BLaER1 (cell line): Measurements from ENCODE around the gene VIPR2.

Experiments used
- H3K27ac ChIP-seq: shearing (Covaris generic); formaldehyde crosslinking; 2 replicates; pipeline ENCODE4 v1.8.1; 2022
- H3K27me3 ChIP-seq: shearing (Covaris generic); formaldehyde crosslinking; 2 replicates; pipeline ENCODE4 v1.8.1; 2022
- H3K36me3 ChIP-seq: shearing (Covaris generic); formaldehyde crosslinking; 2 replicates; pipeline ENCODE4 v1.8.1; 2022
- H3K4me1 ChIP-seq: shearing (Covaris generic); formaldehyde crosslinking; 2 replicates; pipeline ENCODE4 v1.8.1; 2022
- H3K4me2 ChIP-seq: shearing (Covaris generic); formaldehyde crosslinking; 2 replicates; pipeline ENCODE4 v1.8.1; 2022
- H3K4me3 ChIP-seq: shearing (Covaris generic); formaldehyde crosslinking; 2 replicates; pipeline ENCODE4 v1.8.1; 2022
- H3K9ac ChIP-seq: shearing (Covaris generic); formaldehyde crosslinking; 2 replicates; pipeline ENCODE4 v1.8.1; 2022
- H3K9me3 ChIP-seq: shearing (Covaris generic); formaldehyde crosslinking; 2 replicates; pipeline ENCODE4 v1.8.1; 2022
- H4K20me1 ChIP-seq: shearing (Covaris generic); formaldehyde crosslinking; 2 replicates; pipeline ENCODE4 v1.8.1; 2022
- Cebpa-rat ChIP-seq: shearing (Covaris generic); IDR thresholded peaks from 2 replicates; pipeline ENCODE4 v1.8.1; 2022

Gene VIPR2

DNA sequence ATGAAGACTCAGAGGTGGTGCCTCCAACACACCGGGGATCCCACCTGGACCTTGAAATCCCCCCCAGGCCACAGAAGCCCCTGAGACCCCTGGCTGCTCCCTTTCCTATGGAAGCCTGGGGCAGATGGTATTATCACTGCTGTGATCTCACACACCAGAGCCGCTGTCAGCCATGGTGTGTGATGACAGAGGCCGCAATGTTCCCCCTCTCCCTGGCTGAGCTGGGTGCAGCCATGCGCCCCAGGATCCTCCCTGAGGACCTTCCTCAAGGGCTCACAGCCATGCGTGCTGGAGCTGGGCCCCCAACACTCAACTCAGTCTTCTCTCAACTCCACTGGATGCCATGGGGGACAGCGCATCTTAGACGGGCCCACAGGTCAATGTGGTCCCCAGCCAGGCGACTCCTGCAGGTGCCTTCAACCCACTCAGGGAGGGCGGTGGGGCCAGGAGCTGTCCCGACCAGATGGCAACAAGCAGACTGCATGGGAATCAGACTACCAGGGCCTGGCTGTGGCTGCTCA lies 44.9 kb downstream of the VIPR2 start:
- H3K27ac ChIP-seq, result no peak overlapping the region

DNA sequence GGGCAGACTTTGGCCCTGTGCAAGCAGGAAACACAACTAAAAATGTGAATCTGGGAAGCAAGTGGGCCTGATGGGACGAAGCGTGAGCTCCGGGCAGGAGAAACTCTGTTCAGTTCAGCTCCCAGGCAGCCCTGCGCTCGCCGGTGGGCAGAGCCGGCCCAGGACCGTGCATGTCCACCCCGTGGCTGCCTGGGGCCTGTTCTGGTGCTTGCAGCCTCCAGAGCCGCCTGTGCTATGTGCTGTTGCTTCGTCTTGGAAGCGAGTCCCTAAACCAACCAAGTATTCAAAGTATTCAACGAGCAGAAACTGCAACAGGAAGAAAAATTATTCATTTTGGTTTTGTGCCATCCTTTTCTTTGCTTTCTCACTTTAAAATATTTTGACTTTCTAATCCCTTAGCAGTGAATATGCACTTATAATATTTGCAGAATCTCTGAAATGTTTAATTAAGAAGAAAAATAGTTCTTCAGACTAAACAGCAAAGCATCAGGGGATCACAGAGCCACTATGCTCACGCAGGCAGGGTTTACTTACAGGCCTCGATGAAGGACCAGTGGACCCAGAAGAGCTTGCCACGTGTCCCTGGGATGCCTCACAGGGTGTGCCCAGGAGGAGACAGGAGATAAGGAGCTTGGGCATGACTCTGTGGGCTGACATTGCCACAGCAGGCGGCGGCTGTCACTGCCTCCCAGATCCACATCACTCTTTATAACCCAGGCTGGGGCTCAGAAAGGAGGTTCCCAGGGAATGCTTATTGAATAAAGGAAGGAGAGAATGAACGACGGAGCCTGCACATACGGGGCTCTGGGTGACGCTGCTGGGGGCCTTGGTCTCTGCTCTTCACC lies 45.6 kb downstream of the VIPR2 start:
- no peaks in the 10 kb centered on the region for H3K9me3 ChIP-seq
- peaks cover 9% of the 10 kb centered on the region; the same call in 1 of the 2 replicates for H3K27me3 ChIP-seq
- no peak overlapping the region for H3K4me3 ChIP-seq
- peak overlapping the region; percentile 87; the same call in 1 of the 2 replicates for H3K27ac ChIP-seq
- H3K4me2 ChIP-seq, result peak overlapping the region; percentile 90
- H3K36me3 ChIP-seq, result no peaks in the 10 kb centered on the region
- H3K4me1 ChIP-seq, result peaks cover 88% of the 10 kb centered on the region
- 0 out of 2 replicates have a peak overlapping the region, but pooled peaks have one; percentile 13 for H3K9ac ChIP-seq
- no peak for TF ChIP-seq Cebpa-rat
- H4K20me1 ChIP-seq, result no peaks in the 10 kb centered on the region

More for the DNA sequence above, 44.9 kb downstream of the VIPR2 start:
- no peak for TF ChIP-seq Cebpa-rat
- Histone ChIP-seq H4K20me1 (no peaks in the 10 kb centered on the region), H3K9me3 (no peaks in the 10 kb centered on the region), H3K36me3 (no peaks in the 10 kb centered on the region), H3K4me3 (no peak overlapping the region), H3K4me2 (peak overlapping the region; percentile 90), H3K27me3 (peaks cover 9% of the 10 kb centered on the region; the same call in 1 of the 2 replicates), H3K9ac (no peak overlapping the region), H3K4me1 (peaks cover 80% of the 10 kb centered on the region)

DNA sequence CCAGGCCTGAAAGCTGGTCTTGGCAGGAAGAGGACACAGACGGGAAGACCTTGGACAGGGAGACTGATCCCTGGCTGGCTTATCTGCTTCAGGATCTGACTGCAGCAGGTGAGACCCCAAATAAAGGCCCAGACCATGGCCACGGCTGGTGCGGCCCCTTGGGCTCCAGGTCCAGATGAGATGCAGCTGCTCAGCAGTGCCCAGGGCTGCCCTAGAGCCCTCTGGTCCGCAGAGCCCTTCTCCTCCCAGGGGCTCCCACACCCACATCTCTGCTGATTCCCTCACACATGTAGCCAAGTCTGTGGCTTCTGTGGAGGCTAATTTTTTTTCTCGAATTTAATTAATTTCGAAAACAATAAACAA lies 46.3 kb downstream of the VIPR2 start:
- TF ChIP-seq Cebpa-rat, result no peak
- H3K9me3 ChIP-seq, result no peaks in the 10 kb centered on the region
- peak overlapping the region; percentile 90 for H3K4me2 ChIP-seq
- no peak overlapping the region for H3K9ac ChIP-seq
- H3K4me1 ChIP-seq, result peaks cover 90% of the 10 kb centered on the region
- no peak overlapping the region for H3K4me3 ChIP-seq
- H3K36me3 ChIP-seq, result no peaks in the 10 kb centered on the region
- no peaks in the 10 kb centered on the region for H4K20me1 ChIP-seq
- H3K27me3 ChIP-seq, result peaks cover 9% of the 10 kb centered on the region; the same call in 1 of the 2 replicates
- peak overlapping the region; percentile 87 for H3K27ac ChIP-seq

GRCh38 chr7:159097661-159098423 lies 46.8 kb downstream of the VIPR2 start:
- no peaks in the 10 kb centered on the region for H3K9me3 ChIP-seq
- 0 out of 2 replicates have a peak overlapping the region, but pooled peaks have one; percentile 31 for H3K4me3 ChIP-seq
- no peak for TF ChIP-seq Cebpa-rat
- peak overlapping the region; percentile 67; the same call in 1 of the 2 replicates for H3K9ac ChIP-seq
- peak overlapping the region; percentile 87 for H3K27ac ChIP-seq
- peak overlapping the region; percentile 90 for H3K4me2 ChIP-seq
- peaks cover 90% of the 10 kb centered on the region for H3K4me1 ChIP-seq
- H4K20me1 ChIP-seq, result no peaks in the 10 kb centered on the region
- H3K27me3 ChIP-seq, result peaks cover 9% of the 10 kb centered on the region; the same call in 1 of the 2 replicates
- no peaks in the 10 kb centered on the region for H3K36me3 ChIP-seq

DNA sequence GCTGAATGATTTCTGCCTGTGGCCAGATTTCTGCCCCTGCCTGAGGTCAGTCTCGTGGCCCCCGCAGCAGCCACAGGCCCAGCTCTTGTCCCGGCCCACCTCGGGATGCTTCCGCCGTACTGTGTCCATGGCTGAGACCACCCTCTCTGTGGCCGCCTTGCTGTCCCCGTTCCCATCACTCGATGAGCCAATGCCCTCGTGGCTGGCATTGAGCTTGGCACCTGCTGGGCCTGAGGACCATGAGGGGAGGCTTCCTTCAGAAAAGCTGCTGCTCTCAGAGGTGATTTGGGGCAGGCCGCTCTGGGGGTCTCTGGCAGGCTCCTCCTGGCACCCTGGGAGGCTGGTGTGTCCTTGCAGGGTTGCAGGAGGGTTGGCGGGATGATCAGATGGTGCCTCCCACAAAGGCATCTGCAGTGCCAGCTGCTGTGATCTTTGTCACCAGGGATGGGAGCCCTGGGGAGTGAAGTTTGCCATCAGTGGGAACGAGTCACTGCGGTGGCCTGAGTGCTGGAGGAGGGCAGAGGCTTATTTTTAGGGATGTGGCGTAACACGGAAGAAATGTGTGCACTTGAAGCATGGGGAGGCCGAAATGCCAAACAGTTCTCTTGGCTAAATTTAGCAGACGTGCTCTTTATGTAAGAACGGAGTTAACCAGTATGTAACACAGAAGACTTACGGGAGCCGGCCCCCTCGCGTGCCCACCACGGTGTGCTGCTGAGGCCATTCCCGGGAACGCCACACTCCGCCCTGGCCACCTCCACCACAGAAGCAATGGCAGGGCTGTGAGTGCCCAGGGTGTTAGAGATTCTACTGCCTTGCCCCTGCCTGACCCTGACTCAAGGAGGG lies 47.7 kb downstream of the VIPR2 start:
- H3K27me3 ChIP-seq, result peaks cover 9% of the 10 kb centered on the region; the same call in 1 of the 2 replicates

DNA sequence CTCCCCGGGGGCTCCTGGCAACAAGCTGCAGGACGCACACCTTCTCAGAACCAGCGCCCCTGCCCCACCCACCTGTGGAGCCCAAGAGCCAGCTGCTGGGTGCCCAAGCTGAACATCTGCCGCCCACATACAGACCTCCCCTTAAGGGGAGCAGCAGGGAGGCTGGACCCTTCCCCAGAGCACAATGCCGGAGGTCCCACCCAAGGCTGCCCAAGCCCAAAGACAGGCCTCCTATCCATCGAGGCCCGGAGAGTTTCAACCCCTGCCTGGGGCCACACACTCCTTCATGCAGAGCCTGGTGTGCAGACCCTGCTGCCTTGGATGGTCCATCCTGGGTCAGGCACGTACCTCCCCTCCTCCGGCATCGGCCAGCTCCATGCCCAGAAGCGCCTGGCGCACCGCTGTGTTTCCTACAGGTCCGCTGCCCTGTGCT lies 48.7 kb downstream of the VIPR2 start:
- H3K9me3 ChIP-seq, result no peaks in the 10 kb centered on the region
- peaks cover 9% of the 10 kb centered on the region; the same call in 1 of the 2 replicates for H3K27me3 ChIP-seq
- no peaks in the 10 kb centered on the region for H4K20me1 ChIP-seq
- peak overlapping the region; percentile 90 for H3K4me2 ChIP-seq
- H3K36me3 ChIP-seq, result no peaks in the 10 kb centered on the region
- H3K27ac ChIP-seq, result peak overlapping the region; percentile 85
- TF ChIP-seq Cebpa-rat, result no peak
- no peak overlapping the region; the same call in 1 of the 2 replicates for H3K4me3 ChIP-seq
- H3K9ac ChIP-seq, result peak overlapping the region; percentile 55; the same call in 1 of the 2 replicates
- peaks cover 92% of the 10 kb centered on the region for H3K4me1 ChIP-seq

More for the DNA sequence above, 47.7 kb downstream of the VIPR2 start:
- TF ChIP-seq Cebpa-rat, result 0 out of 2 replicates have a peak, but pooled peaks have one; percentile 35
- Histone ChIP-seq H3K4me3 (0 out of 2 replicates have a peak overlapping the region, but pooled peaks have one; percentile 31), H3K4me1 (peaks cover 90% of the 10 kb centered on the region), H3K36me3 (no peaks in the 10 kb centered on the region), H3K4me2 (peak overlapping the region; percentile 90), H3K9me3 (no peaks in the 10 kb centered on the region), H3K9ac (peak overlapping the region; percentile 67; the same call in 1 of the 2 replicates), H4K20me1 (no peaks in the 10 kb centered on the region), H3K27ac (peak overlapping the region; percentile 87)

DNA sequence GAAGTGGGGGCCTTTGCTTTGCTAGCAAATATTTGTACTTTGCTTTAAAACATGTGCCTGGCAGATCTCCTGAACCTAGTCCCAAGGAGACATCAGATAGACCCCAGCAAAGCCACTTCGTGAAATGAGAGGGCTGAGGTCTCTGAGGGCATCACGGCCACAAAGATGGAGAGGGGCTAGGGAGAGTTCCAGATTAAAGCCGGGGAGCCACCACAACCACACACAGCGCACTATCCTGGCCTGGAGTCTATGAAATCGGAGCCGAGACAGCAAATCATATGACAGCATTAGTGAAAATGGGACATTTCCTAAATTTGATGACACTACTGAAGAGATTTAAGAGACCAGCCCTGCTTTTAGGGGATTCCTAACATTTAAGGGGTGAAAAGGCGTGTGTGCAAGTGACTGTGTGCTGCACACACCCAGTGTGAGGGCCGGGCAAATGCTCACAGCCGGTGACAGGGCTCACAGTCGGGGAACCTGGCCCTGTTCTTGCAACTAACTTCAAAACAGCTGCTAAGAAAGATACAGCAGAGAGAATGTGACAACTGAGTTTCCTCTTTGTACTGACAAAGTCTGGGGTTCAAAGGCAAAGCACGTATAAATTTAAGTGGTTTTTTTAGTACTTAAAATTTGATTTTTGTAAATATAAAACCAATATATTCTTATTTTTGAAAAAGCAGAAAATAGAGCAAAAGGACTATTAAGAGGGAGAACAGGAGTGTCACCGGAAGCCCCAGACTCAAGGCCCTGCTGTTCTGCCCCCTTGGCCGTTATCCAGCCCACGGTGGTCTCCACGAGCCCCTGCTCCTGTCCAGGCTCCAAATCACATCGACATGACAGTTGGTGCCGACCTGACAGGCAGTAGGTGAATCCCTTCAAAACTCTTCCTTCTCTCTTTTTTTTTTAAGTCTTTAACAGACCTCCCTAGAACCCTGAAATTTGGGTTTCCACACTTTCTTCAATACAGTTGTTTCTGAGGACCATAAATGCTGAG lies 49.5 kb downstream of the VIPR2 start:
- no peaks in the 10 kb centered on the region for H3K9me3 ChIP-seq
- peak overlapping the region; percentile 90 for H3K4me2 ChIP-seq
- no peak for TF ChIP-seq Cebpa-rat
- peak overlapping the region; percentile 65 for H3K9ac ChIP-seq
- H3K4me3 ChIP-seq, result no peak overlapping the region
- H3K4me1 ChIP-seq, result peaks cover 90% of the 10 kb centered on the region
- H4K20me1 ChIP-seq, result no peaks in the 10 kb centered on the region
- H3K36me3 ChIP-seq, result no peaks in the 10 kb centered on the region
- peak overlapping the region; percentile 85 for H3K27ac ChIP-seq
- H3K27me3 ChIP-seq, result peaks cover 8% of the 10 kb centered on the region; the same call in 1 of the 2 replicates
